NCI-H526 (cell line): Measurements from ENCODE around the gene MYH11.
"Not testable (repeated sequence)": the region's sequence is repeated elsewhere in the genome, so short reads cannot be mapped to it uniquely, and the experiment has no call there.

Source experiments
- DNase-seq, 2 experiments: peaks; one replicate each; lab custom pipeline; 2025; lab: John Stamatoyannopoulos, UW

The MYH11 gene

DNA sequence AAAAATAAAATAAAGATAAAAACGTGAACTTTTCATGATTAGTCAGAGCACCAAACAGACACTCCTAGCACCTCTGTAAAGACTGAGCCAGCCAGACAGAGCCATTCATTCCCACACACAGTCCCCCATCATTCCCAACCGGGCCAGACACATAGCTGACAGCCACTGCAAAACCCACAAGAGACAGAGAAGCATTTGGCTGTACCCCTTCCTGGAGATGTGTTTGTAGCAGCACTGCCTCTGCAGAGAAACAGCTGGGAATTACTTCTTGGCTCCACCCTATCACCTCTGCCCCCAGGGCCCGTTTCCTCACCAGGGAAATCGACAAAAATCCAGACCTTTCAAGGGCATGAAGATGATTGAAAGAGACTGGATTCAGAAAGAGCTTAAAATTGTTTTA is 46.4 kb downstream of the MYH11 start:
- DNase-seq, result no peak

DNA sequence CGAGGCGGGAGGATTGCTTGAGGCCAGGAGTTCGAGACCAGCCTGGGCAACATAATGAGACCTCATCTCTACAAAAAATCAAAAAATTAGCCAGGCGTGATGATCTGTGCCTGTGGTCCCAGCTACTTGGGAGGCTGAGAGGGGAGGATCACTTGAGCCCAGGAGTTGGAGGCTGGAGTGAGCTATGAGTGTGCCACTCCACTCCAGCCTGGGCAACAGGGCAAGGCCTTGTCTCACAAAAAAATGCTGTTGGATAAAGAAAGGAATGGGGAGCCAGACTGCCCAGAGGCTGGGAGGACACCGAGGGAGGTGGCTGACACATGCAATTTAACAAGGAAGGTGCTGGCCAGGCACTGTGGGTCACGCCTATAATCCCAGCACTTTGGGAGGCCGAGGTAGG is 47.5 kb downstream of the MYH11 start:
- DNase-seq, result not testable (repeated sequence)

DNA sequence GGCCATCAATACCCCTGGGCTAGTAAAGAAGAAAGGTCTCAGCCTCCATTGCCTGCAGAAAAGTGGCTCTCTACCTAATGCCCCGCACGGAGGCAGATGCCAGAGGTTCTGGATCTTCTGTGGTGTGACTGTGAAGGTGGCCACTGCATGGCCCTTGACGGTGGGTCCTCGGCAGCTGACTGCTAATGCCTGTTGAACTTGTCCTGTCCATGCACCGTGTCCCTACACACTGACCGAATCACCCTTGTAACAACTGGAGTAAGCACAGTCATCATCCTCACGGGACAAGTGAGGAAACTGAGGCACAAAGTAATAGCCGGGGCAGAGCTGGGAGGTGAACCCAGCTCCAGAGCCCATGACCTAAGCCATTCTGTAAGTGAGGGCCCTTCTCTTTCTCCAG is 48.8 kb downstream of the MYH11 start:
- DNase-seq, result no peak

DNA sequence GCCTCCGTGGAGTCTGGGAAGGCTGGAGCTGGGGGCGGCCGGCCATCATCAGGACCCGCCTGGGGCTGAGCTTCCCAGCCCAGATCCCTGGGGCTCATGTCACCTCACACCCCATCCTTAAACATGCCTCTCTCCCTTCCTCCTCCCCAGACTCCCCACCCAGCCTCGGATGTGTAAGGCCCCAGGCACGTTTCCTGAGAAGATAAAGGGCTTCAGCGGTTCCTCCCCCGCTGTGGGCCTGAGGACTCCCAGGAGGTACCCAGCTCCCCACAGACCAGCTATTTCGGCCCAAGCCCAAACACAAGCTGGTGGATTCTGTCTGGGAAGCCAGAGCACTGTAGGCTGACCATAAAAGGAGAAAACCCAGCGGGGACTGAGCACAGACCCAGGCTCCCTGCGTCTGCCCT is 49.2 kb downstream of the MYH11 start:
- no peak for DNase-seq

DNA sequence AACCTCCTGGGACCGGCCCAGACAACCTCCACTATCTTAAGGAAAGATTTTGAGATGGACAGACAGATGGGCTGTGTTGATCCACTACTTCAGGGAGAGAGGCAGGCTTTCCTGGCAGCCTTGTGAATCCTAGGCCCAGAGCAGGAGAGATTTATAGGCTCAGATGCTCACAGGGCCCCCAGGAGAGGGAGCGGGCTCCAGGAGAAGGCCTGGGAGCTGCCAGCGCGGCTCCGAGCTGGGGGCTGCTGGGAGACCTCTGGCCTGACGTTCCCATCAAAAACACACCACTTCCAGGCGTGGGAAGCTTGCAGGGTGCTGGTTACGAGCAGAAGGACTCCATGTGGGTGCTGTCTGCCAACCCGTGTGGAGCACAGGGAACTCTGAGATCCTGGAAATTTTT is 53.2 kb downstream of the MYH11 start:
- no peak for DNase-seq

DNA sequence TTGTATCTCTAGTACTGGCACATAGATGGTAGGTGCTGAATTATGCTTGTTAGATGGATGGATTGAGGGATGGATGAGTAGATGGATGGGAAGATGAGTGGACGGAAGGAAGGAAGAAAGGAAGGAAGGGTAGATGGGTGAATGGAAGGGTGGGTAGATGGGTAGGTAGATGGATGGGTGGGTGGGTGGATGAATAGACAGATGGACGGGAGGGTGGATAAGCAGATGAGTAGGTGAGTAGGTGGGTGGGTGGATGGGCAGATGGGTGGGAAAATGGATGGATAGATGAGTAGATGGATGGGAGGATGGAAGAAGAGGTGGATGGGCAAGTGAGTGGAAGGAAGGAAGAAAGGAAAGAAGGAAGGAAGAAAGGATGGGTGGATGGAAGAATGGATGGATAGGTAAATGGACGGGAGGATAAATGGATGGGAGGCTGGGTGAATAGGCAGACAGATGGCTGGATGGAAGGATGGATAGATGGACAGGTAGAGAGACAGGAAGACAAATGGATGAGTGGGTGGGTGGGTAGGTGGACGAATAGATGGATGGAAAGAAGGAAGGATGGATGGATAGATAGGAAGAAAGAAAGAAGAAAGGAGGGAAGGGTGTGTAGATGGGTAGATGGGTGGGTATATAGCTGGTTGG is 56.9 kb downstream of the MYH11 start:
- no peak for DNase-seq

DNA sequence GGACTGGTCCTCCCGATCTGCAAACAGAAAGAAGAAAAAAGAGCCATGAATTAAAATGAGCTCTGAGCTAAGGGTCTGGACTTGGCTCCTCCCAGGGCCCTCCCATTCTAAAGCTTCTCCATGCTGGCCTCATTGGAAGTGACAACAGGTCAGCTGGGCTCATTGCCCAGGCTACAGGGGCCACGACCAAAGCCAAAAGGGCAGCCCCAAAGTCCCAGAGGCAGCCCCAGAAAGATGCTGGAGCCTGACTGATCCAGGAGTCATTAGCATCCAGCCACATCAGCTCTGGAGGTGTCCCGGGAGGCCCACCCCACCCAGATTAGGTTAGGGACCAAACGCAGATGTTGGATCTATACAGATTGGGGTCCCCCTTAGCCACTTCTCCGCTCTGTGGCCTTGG is 58.2 kb downstream of the MYH11 start:
- no peak for DNase-seq

DNA sequence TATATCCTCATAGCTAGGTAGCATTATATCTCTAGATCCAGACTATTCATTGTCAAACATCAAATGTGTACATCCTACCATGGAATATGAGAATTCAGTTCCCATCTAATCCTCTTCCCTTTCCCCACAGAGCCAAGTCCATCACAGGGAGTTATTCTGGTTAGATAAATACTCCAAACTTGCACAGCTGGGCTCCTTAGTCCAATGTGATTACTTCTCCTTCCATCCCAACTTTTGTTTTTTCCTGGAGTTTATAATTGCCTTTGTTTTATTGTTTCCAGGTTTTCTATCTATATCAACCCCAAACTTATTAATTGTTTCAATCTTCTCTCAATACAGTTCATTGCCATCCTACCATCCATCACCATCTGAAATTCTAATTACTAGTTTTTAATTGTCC is 59.9 kb downstream of the MYH11 start:
- no peak for DNase-seq

DNA sequence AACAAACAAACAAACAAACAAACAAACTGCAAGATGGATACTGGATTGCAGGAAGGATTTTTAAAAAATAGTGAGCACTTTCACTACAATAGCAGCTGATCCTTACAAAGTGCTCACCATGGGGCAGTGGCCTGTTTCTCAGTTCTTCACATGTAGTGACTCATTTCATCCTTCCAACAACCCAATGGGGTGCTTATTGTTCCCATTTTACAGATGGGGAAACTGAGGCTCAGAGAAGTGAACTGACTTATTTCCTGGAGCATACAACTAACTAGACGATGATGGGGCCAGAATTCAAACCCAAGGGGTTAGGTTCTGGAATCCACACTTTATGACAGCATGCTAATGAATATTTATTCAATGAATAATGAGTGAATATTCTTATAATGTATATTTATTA is 61.2 kb downstream of the MYH11 start:
- no peak for DNase-seq

DNA sequence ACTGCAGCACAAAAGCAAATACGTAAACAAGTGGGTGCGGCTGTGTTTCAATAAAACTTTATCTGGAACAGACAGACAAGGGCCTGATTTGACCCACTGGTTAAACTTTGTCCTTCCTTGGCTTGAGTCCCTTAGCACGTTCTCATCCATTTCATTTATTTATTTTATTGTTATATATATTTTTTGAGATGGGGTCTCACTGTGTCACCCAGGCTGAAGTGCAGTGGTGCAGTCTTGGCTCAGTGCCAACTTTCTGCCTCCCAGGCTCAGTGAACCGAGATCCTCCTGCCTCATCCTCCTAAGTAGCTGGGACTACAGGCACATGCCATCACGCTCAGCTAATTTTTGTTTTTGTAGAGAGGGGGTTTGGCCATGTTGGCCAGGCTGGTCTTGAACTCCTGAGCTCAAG is 64.3 kb downstream of the MYH11 start:
- DNase-seq, result no peak

DNA sequence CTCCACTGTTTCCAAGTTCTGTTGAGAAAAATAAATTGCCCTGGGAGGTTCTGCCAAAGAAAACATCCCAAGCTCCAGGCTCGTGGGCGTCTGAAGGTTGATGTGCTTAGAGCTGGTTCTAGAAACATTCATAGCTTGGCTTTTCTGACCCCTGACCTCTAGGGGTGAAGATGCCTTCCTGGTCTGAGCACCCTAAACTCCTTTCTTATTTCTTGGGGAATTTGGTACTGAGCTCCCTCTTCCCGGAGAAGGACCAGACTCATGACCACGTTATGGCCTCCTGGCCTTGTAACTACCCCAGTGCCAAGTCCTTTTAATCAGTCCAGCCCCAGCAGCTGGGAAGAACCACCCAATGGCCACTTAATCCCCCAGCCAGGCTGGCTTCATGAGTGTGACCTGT is 66.4 kb downstream of the MYH11 start:
- no peak for DNase-seq

DNA sequence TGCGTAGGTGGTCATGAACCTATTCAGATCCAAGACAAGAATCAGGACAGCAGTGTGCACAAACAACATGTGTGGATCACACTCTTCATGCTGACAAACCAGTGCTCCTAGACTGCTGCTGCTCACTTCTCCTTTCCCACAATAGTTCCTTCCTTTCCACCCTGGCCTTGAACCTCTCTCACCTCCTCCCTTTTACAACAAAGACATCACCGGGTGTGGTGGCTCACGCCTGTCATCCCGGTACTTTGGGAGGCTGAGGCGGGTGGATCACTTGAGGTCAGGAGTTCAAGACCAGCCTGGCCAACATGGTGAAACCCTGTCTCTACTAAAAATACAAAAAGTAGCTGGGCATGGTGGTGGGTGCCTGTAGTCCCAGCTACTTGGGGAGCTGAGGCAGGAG is 67.0 kb downstream of the MYH11 start:
- not testable (repeated sequence) for DNase-seq

DNA sequence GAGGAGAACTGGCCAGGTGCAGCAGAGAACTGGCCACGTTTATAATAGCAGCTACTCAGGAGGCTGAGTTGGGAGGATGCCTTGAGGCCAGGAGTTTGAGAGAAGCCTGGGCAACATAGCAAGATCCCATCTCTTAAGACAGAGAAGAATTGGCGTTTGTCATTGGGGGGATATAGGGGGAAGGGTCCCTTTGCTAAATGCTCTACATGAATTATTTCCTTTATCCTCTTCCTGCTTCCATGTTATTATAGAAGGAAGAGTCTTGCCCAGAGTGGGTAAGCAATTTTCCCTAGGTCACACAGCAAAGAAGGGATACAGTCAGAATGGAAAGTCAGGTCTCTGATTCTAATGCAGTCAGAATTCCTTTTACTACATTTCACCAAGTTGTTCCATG is 68.0 kb downstream of the MYH11 start:
- no peak for DNase-seq

DNA sequence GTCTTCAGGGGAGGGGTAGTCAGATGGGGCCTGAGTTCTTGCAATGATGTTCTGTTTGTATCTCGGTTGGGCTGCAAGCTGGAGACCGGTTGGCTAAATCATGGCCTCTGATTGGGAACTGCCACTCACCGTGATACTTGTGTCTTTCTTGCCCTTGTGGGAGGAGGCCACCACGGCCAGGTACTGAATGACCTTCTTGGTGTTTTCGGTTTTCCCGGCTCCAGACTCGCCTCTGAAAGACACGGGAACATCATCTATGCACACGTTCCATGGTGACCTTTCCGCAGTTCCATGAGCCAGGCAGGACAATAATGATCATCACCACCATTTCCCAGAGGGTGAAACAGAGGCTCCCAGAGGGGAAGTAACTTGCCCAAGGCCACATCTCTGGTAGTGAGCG is 70.3 kb downstream of the MYH11 start:
- DNase-seq, result no peak

DNA sequence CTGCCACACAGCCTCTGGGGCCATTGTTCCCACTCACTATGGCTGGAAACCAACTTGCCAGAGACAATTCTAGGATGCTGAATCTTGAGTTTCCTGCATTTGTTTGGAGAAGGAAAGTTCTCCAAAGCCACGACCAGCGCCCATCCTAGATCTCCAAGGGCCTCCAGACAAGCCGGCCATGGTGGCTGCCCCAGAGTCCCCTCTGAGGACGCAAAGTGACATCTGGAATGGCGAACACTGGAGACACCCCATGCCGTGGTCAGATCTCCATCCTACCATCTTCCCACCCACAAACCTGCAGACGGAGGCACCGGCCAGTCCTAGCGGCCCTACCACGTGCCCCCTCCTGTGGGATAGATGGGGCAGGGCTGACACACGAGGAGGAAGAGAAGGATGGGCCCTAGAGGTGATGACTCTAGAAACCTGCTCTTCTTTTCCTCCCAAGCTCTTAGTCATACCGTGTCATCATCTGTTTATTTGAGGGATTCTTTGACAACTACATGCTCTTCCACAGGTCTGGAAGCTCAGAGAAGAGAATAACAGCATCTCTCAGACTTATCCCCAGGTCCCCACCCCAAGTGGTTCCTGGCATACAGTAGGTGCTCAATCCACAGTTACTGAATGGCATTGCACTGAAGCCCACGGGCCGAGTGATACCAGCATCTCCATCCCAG is 71.3 kb downstream of the MYH11 start:
- no peak for DNase-seq

DNA sequence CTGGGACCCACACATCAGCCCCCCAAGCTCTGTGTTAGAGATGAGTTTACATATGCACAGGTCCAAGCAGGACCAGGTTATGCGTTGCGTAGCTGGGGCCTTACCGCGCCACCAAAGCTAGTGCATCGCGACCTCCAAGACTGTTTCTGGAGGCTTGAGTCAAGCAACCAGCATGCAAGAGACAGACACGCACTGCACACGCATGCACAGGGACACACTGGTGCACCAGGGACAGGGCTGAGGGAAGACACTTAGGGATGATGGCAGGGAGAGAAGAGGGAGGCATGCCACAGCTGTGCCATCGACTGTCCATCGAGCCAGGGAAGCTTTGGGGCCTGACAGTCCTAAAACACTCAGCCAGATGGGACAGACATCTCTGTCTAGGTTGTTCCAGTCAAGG is 72.8 kb downstream of the MYH11 start:
- no peak for DNase-seq

DNA sequence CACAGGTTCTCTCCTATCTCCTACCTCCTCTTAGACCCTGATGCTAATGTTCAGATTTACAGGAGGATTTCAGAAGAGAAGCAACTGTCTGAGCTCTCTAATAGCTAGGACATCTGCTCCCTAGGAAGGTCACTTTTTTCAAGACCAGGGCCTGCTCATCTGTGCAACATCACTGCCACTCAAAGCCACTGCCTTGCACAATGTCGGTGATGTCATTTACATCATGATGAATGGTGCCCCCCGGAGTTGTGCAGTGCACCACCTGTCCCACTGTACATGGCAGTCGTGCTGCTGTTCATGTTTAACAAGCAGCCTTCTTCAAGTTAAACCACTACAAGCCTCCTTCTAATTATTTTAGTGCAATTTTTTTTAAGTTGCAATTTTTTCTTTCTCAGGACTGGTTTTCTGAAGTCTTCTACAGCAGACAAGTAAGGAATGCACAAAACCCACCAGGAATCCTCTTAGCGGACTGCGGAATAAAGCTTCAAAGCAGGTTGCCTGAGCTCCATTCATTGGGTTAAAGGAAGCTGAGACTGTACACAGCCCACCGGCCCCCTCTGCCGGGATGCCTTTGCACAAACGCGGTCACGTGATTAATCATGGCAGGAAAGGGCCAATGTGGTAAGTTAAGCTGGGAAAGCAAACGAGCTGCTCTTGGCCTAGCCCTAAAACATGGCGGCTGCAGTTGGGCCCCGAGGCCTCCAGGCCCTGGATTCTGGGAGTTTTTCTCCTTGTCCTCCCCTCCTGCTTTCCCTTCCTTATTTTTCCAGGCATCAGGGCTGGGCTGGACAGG is 74.1 kb downstream of the MYH11 start:
- peak in 1 of 2 experiments; percentile 6 for DNase-seq

DNA sequence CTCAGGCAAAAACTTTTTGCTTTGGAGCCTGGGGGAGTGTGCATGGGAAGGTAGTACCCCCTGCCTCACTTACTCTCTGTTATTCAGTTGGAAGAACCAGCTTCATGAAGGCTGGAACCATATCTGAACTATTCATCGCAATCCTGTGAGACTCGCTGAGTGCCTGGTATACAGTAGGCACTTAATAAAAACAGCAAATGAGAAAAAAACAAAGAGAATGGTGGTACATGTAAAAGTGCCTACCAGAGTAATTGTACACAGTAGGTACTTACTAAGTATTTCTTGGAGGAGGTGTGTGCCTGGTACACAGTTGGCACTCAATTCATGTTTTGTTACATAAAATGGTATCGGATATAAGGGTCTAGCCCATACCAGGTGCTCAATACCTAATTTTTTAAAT is 75.2 kb downstream of the MYH11 start:
- DNase-seq, result no peak

DNA sequence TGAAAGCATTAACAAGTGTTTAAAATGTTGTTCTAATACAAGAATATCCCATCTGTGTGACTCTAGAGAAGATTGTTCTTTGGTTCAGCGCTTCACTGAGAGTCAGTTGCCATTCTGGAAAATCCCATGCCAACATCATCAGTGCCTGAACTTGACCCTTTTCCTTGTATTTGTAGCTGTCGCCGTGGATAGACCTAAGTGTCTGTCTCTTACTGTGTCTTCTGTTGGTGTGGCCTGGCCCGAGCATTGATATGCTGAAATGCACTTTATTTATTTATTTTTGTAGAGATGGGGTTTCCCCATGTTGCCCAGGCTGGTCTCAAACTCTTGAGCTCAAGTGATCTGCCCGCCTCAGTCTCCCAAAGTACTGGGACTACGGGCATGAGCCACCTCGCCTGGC is 76.0 kb downstream of the MYH11 start:
- no peak for DNase-seq

DNA sequence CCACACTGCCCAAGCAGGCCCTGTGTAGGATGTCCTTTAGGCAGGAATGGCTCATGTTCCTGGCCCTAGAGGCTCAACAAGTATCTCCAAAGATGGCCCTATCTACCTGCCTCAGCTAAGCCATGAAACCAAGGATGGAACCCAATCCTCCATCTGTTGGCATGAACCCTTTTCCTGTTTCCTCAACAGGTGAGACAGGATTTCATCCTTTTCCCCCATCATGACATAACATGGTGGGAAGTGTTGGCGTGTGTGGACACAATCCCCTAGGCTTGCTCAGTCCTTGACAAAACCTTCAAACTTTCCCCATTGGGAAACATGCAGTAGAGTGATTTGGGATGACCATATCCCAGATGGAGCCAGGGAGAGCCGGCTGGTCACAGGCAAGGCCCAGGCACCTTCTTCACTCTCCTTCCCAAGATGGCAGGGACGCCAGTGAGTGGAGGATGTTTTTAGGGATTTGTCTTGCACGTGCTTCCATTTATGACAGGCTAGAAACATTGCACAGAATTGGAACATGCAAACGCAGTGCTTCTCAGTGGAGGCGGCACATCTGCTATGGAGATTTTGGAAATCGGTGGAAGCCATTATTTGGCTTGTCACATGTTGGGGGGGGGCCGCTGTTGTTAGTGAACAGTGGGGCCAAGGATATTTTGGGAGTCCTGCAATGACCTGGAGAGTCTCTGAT is 77.0 kb downstream of the MYH11 start:
- no peak for DNase-seq

DNA sequence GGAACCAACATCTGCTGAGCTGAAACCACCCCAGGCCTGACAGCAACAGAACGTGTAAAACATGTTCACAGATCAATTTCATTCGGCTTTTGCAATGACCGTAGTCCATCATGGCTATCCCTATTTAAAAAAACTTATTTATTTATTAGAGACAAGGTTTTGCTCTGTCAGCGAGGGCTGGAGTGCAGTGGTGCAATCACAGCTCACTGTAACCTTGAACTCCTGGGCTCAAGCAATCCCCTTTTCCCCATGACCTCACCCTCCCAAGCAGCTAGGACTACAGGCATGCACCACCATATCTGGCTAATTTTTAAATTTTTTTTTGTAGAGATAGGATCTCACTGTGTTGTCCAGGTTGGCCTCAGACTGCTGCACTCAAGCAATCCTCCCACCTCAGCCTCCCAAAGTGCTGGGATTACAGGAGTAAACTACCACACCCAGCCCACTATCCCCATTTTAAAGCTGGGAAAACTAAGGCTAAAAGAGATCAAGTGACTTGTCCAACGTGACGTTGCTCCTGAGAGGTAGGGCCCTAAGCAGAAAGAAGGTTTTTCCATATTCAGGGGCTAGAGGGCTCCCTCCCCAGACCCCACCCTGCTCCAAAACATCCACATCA is 77.7 kb downstream of the MYH11 start:
- DNase-seq, result no peak

DNA sequence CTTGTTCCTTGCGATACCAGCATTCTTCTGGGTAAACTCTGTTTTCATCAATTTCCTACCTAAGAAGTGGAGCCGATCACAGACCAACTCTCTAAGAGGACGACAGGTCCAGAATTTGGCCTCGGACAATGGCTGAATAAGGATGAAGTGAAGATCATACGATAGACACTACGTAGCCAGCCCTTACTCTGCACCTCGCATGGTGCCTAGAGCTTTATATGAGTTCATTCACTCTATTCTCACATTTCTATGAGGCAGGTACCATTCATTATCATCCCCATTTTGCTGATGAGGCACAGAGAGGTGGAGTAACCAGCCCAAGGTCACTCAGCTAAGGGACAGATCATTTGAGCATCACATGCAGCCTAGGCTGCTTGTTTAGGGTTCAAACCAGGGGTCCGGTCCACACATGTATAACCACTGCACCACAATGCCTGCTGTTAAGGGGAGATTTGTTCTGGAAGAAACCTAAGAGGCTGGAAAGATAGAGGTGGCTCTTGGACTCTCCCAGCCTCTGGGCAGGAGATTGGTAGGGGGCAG is 78.6 kb downstream of the MYH11 start:
- DNase-seq, result no peak
